PFSK-1 (cell line): ENCODE results near the gene THOC6.

Experiments used
- FOXP2 ChIP-seq: optimal IDR thresholded peaks from 2 replicates; pipeline ENCODE3; 2011; ENCODE audit warnings: borderline replicate concordance, control low read depth, inconsistent platforms; ENCODE audit not compliant: insufficient read depth; ENCODE audit errors: extremely low read length, extremely low read depth
- POLR2AphosphoS5 ChIP-seq: IDR thresholded peaks from 2 replicates; pipeline ENCODE4 v1.6.1; 2012; ENCODE audit warnings: low read depth, mild to moderate bottlenecking, control low read depth, low read length, moderate library complexity
- REST ChIP-seq, 2 experiments: IDR thresholded peaks; 2 replicates each; pipeline versions ENCODE4 v1.6.1 to v1.8.0; 2011 to 2012; ENCODE audit warnings: low read depth in 2 of 2, low read length in 2 of 2, control low read depth in 1 of 2, inconsistent platforms in 1 of 2, mild to moderate bottlenecking in 1 of 2, moderate library complexity in 1 of 2; ENCODE audit not compliant: insufficient read depth in 1 of 2
- SIN3A ChIP-seq: IDR thresholded peaks from 2 replicates; pipeline ENCODE4 v1.6.1; 2012; ENCODE audit warnings: mild to moderate bottlenecking, low read length, moderate library complexity, borderline replicate concordance; ENCODE audit not compliant: insufficient read depth
- TAF1 ChIP-seq: IDR thresholded peaks from 2 replicates; pipeline ENCODE4 v1.6.1; 2012; ENCODE audit warnings: low read length, control low read depth, borderline replicate concordance; ENCODE audit not compliant: insufficient read depth

Gene THOC6

GRCh38 chr16:3046641-3047386 lies 23.0 kb downstream of the THOC6 start:
- no peak for TF ChIP-seq FOXP2
- TF ChIP-seq POLR2AphosphoS5: no peak
- TF ChIP-seq TAF1: no peak
- TF ChIP-seq SIN3A: no peak
- TF ChIP-seq REST (IDR thresholded peaks at IDR 0.05; ENCODE audit: insufficient read depth in 1 of 2, low read depth in 2 of 2, low read length in 2 of 2): no peak

- no peak for TF ChIP-seq FOXP2
Measured at GRCh38 chr16:3047387-3047720, 23.5 kb downstream of the THOC6 start.

GRCh38 chr16:3049921-3050481 lies 26.2 kb downstream of the THOC6 start:
- no peak for TF ChIP-seq TAF1
- no peak for TF ChIP-seq REST (IDR thresholded peaks at IDR 0.05; ENCODE audit: insufficient read depth in 1 of 2, low read depth in 2 of 2, low read length in 2 of 2)
- no peak for TF ChIP-seq FOXP2
- no peak for TF ChIP-seq SIN3A

- no peak for TF ChIP-seq FOXP2
- no peak for TF ChIP-seq REST (IDR thresholded peaks at IDR 0.05; ENCODE audit: insufficient read depth in 1 of 2, low read depth in 2 of 2, low read length in 2 of 2)
- no peak for TF ChIP-seq TAF1
- TF ChIP-seq SIN3A: no peak
- TF ChIP-seq POLR2AphosphoS5: no peak
Measured at GRCh38 chr16:3050487-3050886, 26.7 kb downstream of the THOC6 start.

GRCh38 chr16:3051009-3051408 lies 27.2 kb downstream of the THOC6 start:
- TF ChIP-seq TAF1: no peak

GRCh38 chr16:3051494-3051893 lies 27.7 kb downstream of the THOC6 start:
- TF ChIP-seq POLR2AphosphoS5 (no peak), REST (IDR thresholded peaks at IDR 0.05; ENCODE audit: insufficient read depth in 1 of 2, low read depth in 2 of 2, low read length in 2 of 2) (no peak)
